Stimulated activated CD4-positive, alpha-beta T cell treated with anti-CD3 and anti-CD28 coated beads, Interleukin-1b, Interleukin-23, amount 100 ng/mL, for 48 hours (primary cell): ENCODE measurements around the gene MS4A14.
A peak's percentile ranks its signal among the peaks of the same experiment; 100 is the strongest.
"Not testable (repeated sequence)": the region's sequence is repeated elsewhere in the genome, so short reads cannot be mapped to it uniquely, and the experiment has no call there.

Experiments used
- DNase-seq: peaks from one replicate; pipeline ENCODE4 v3.0.0-alpha.2; 2020

MS4A14 gene

GRCh38 chr11:60396382-60396781 is at the start of gene MS4A14:
Gene MS4A14, plus strand, starts transcription at chr11:60396459. Its CDS starts 120 bp downstream, at chr11:60396579.
- DNase-seq: peak; percentile 1

GRCh38 chr11:60347084-60347797 is 49.0 kb upstream of the MS4A14 start:
- no peak for DNase-seq

GRCh38 chr11:60348116-60348515 is 48.1 kb upstream of the MS4A14 start:
- no peak for DNase-seq

GRCh38 chr11:60349990-60350389 is 46.3 kb upstream of the MS4A14 start:
- no peak for DNase-seq

GRCh38 chr11:60357771-60358170 is 38.5 kb upstream of the MS4A14 start:
- DNase-seq: no peak

GRCh38 chr11:60360621-60361020 is 35.6 kb upstream of the MS4A14 start:
- DNase-seq: no peak

GRCh38 chr11:60362241-60362640 is 34.0 kb upstream of the MS4A14 start:
- DNase-seq: no peak

GRCh38 chr11:60363542-60364470 is 32.5 kb upstream of the MS4A14 start:
- DNase-seq: peak; percentile 50

- not testable (repeated sequence) for DNase-seq
Measured at GRCh38 chr11:60366262-60366904, 29.9 kb upstream of the MS4A14 start.

GRCh38 chr11:60367009-60367408 is 29.2 kb upstream of the MS4A14 start:
- no peak for DNase-seq

GRCh38 chr11:60367896-60368295 is 28.4 kb upstream of the MS4A14 start:
- no peak for DNase-seq

- DNase-seq: no peak
Measured at GRCh38 chr11:60370252-60370810, 25.9 kb upstream of the MS4A14 start.

GRCh38 chr11:60370811-60371298 is 25.4 kb upstream of the MS4A14 start:
- DNase-seq: no peak

GRCh38 chr11:60371386-60371785 is 24.9 kb upstream of the MS4A14 start:
- DNase-seq: no peak

GRCh38 chr11:60371854-60372253 is 24.4 kb upstream of the MS4A14 start:
- no peak for DNase-seq

- no peak for DNase-seq
Measured at GRCh38 chr11:60372767-60373166, 23.5 kb upstream of the MS4A14 start.

- no peak for DNase-seq
Measured at GRCh38 chr11:60375316-60375715, 20.9 kb upstream of the MS4A14 start.

- no peak for DNase-seq
Measured at GRCh38 chr11:60376601-60377000, 19.7 kb upstream of the MS4A14 start.

GRCh38 chr11:60377401-60378136 is 18.7 kb upstream of the MS4A14 start:
- DNase-seq: no peak

- DNase-seq: no peak
Measured at GRCh38 chr11:60378354-60378753, 17.9 kb upstream of the MS4A14 start, which contains the start of gene MS4A7. Gene MS4A7, plus strand, starts transcription at chr11:60378532. Its CDS starts 4,610 bp downstream, at chr11:60383142.

GRCh38 chr11:60389279-60389910 is 6.9 kb upstream of the MS4A14 start:
- DNase-seq: no peak

- no peak for DNase-seq
Measured at GRCh38 chr11:60390419-60390818, 5.8 kb upstream of the MS4A14 start.
